Peyer's patch (tissue), 4 donors: ENCODE data around the gene ITPKB. TPM values are rescaled to one million over a fixed set of nuclear protein-coding genes. Genes with fewer than 3 reads are reported as not detected.
A peak's percentile ranks its signal among the peaks of the same experiment; 100 is the strongest.

Source experiments
- DNase-seq, 3 donors: peaks; one replicate each; pipeline ENCODE4 v3.0.0-alpha.2; 2017 to 2019
- H3K27ac ChIP-seq, 4 donors: fragments of 200-600 bp; sonication (generic); one replicate each; pipeline ENCODE4 v1.5.1; 2016 to 2019
- H3K27me3 ChIP-seq, 2 donors: fragments of 200-600 bp; sonication (generic); one replicate each; pipeline ENCODE4 v1.5.1; 2019
- H3K36me3 ChIP-seq, 3 donors: fragments of 200-600 bp; sonication (generic); one replicate each; pipeline ENCODE4 v1.5.1; 2016 to 2019
- H3K4me1 ChIP-seq, 4 donors: fragments of 200-600 bp; sonication (generic); one replicate each; pipeline ENCODE4 v1.5.1; 2016 to 2019
- H3K4me3 ChIP-seq, 4 donors: fragments of 200-600 bp; sonication (generic); 1 replicate in 3 of 4; 2 replicates in 1 of 4; pipeline ENCODE4 v1.5.1; 2016 to 2019; ENCODE audit warnings: mild to moderate bottlenecking in 1 of 4
- H3K9me3 ChIP-seq, 4 donors: fragments of 200-600 bp; sonication (generic); one replicate each; pipeline ENCODE4 v1.5.1; 2016 to 2019; ENCODE audit warnings: mild to moderate bottlenecking in 1 of 4
- POLR2A ChIP-seq, 2 donors: fragments of 450-650 bp; IDR thresholded peaks; one replicate each; pipeline ENCODE4 v1.5.1; 2017; ENCODE audit warnings: antibody characterized with exemption in 2 of 2, mild to moderate bottlenecking in 2 of 2, moderate library complexity in 2 of 2
- total RNA-seq, 4 donors: library from RNA; depleted of rRNA; stranded (reverse); fragments of >200 nt; gene quantifications; one replicate each; pipeline ENCODE4 v1.1.0, GENCODE V29; 2016
- TF ChIP-seq, protein P1 (sequence below), 6 experiments: fragments of 450-650 bp in 4 of 6; fragments of 200-600 bp in 2 of 6; sonication (generic) in 1 of 6; IDR thresholded peaks; one replicate each; pipeline ENCODE4 v1.5.1; 2017 to 2019; ENCODE audit warnings: antibody characterized with exemption in 6 of 6, mild to moderate bottlenecking in 3 of 6, moderate library complexity in 1 of 6

Gene ITPKB
- total RNA-seq, 4 donors from 2014 or later, result 9.5 to 36.3 (median 23.0) TPM

- H3K9me3 ChIP-seq, result peaks cover 0 to 5% (median 0%) of the 10 kb centered on the region in 4 donors
- H3K36me3 ChIP-seq, result no peaks in the 10 kb centered on the region
- TF ChIP-seq POLR2A (IDR thresholded peaks at IDR 0.05), result no peak
- TF ChIP-seq, protein P1, sequence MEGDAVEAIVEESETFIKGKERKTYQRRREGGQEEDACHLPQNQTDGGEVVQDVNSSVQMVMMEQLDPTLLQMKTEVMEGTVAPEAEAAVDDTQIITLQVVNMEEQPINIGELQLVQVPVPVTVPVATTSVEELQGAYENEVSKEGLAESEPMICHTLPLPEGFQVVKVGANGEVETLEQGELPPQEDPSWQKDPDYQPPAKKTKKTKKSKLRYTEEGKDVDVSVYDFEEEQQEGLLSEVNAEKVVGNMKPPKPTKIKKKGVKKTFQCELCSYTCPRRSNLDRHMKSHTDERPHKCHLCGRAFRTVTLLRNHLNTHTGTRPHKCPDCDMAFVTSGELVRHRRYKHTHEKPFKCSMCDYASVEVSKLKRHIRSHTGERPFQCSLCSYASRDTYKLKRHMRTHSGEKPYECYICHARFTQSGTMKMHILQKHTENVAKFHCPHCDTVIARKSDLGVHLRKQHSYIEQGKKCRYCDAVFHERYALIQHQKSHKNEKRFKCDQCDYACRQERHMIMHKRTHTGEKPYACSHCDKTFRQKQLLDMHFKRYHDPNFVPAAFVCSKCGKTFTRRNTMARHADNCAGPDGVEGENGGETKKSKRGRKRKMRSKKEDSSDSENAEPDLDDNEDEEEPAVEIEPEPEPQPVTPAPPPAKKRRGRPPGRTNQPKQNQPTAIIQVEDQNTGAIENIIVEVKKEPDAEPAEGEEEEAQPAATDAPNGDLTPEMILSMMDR (IDR thresholded peaks at IDR 0.05), result peak; percentile 63 to 99 (median 82)
- H3K27me3 ChIP-seq, result no peaks in the 10 kb centered on the region
- peak overlapping the region in 1 of 4 donors; percentile 29 for H3K4me3 ChIP-seq
- H3K4me1 ChIP-seq, result peaks cover 0 to 5% (median 3%) of the 10 kb centered on the region in 4 donors
- peak; percentile 61 to 86 (median 69) for DNase-seq
- H3K27ac ChIP-seq, result peak overlapping the region in 3 of 4 donors; percentile 2 to 12 (median 3)
These were observed 112.5 kb downstream of the ITPKB start for GRCh38 chr1:226626577-226626956.

DNA sequence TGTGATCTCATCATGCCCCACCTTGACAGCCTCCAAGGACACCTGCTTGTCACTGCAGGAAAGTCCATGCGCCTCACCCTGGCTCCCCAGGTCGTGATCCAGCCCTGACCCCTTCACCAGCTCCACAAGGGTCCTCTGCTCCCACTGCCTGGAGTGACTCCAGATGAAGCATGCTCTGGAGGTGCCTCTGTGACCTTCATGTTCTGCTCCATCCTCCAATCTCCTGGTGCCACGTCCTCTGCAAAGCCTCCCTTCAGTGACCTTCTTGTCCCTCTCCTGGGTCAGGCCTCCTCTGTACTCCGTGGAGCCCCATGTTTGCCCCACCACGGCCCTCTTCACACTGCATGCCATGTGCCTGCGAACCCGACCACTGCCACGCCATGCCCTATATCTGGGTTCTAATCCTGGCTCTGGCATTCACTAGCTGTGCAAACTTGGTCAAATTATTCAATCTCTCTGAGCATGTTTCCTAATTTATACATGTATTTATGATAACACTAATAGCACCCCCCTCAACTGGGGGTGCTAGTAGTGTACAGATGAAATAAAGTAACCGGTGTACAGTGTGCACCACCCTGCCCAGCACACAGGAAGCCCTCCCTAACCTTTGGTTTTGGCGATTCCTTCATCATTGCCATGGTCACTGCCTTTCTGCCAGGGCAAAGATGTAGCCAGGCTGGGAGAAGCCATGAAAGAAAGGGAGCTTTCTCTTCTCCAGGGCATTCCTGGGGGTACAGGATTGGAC, 113.1 kb downstream of the ITPKB start:
- DNase-seq, result peak in 2 of 3 donors; percentile 42 to 48
- Histone ChIP-seq H3K27me3 (no peaks in the 10 kb centered on the region), H3K9me3 (peaks cover 0 to 5% (median 0%) of the 10 kb centered on the region in 4 donors), H3K36me3 (no peaks in the 10 kb centered on the region), H3K4me3 (peak overlapping the region in 1 of 4 donors; percentile 29), H3K4me1 (peaks cover 0 to 5% (median 3%) of the 10 kb centered on the region in 4 donors), H3K27ac (no peak overlapping the region)
- no peak for TF ChIP-seq POLR2A (IDR thresholded peaks at IDR 0.05)
- TF ChIP-seq, protein P1 (IDR thresholded peaks at IDR 0.05), result no peak

- DNase-seq, result peak in 1 of 3 donors; percentile 28
These were observed 113.8 kb downstream of the ITPKB start for GRCh38 chr1:226625326-226625725.

GRCh38 chr1:226624526-226624925, 114.6 kb downstream of the ITPKB start:
- Histone ChIP-seq H3K9me3 (peaks cover 0 to 5% (median 0%) of the 10 kb centered on the region in 4 donors), H3K4me1 (peaks cover 0 to 5% (median 3%) of the 10 kb centered on the region in 4 donors), H3K36me3 (no peaks in the 10 kb centered on the region), H3K27ac (no peak overlapping the region), H3K27me3 (no peaks in the 10 kb centered on the region), H3K4me3 (no peak overlapping the region)
- DNase-seq, result peak in 2 of 3 donors; percentile 20 to 44
- no peak for TF ChIP-seq POLR2A (IDR thresholded peaks at IDR 0.05)
- TF ChIP-seq, protein P1 (IDR thresholded peaks at IDR 0.05), result no peak

More at GRCh38 chr1:226625326-226625725, 113.8 kb downstream of the ITPKB start:
- Histone ChIP-seq H3K27me3 (no peaks in the 10 kb centered on the region), H3K4me3 (no peak overlapping the region), H3K9me3 (peaks cover 0 to 5% (median 0%) of the 10 kb centered on the region in 4 donors), H3K4me1 (peaks cover 0 to 5% (median 3%) of the 10 kb centered on the region in 4 donors), H3K36me3 (no peaks in the 10 kb centered on the region), H3K27ac (no peak overlapping the region)
- TF ChIP-seq POLR2A (IDR thresholded peaks at IDR 0.05), result no peak
- TF ChIP-seq, protein P1 (IDR thresholded peaks at IDR 0.05), result no peak

DNA sequence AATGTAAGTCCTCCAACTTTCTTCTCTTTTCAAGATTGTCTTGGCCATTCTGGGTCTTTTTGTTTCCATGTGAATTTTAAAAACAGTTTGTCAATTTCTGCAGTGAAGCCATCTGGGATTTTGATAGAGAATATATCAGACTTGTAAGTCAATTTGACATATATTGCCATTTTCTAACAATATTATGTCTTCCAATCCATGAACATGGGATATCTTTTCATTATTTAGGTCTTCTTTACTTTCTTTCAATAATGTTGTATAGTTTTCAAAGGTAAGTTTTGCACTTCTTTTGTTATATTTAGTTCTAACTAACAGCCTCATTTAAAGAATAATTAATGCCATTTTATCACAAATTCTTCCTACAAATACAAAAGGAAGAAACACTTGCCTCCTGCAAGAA, 117.1 kb downstream of the ITPKB start:
- no peaks in the 10 kb centered on the region for H3K27me3 ChIP-seq
- H3K27ac ChIP-seq, result no peak overlapping the region
- H3K4me3 ChIP-seq, result no peak overlapping the region
- peaks cover 0 to 5% (median 3%) of the 10 kb centered on the region in 4 donors for H3K4me1 ChIP-seq
- DNase-seq, result no peak
- H3K36me3 ChIP-seq, result no peaks in the 10 kb centered on the region
- TF ChIP-seq, protein P1 (IDR thresholded peaks at IDR 0.05), result no peak
- no peak for TF ChIP-seq POLR2A (IDR thresholded peaks at IDR 0.05)
- peaks cover 0 to 5% (median 0%) of the 10 kb centered on the region in 4 donors for H3K9me3 ChIP-seq
